Activated T-helper 1 cell treated with anti-CD3 and anti-CD28 coated beads, Interleukin-12 subunit alpha, Interleukin-12 subunit beta, Interleukin-2, Interleukin-4 antibody, amounts not matched to agents 30 ng/mL and 10 ng/mL and 1 ng/mL, durations not matched to agents 14 hours and 24 hours and 36 hours (primary cell): ENCODE results near the gene NRXN3. TPM values are rescaled to one million over a fixed set of nuclear protein-coding genes. Genes with fewer than 3 reads are reported as not detected.

Experiments used
- DNase-seq: peaks from one replicate; pipeline ENCODE4 v3.0.0; 2021; ENCODE audit warnings: low spot score
- H3K27ac Mint-ChIP-seq: one replicate; pipeline ENCODE4 v1.8.0; 2021; ENCODE audit warnings: mild to moderate bottlenecking, mixed read lengths
- H3K27me3 Mint-ChIP-seq: one replicate; pipeline ENCODE4 v1.8.0; 2022; ENCODE audit warnings: mild to moderate bottlenecking, moderate library complexity, mixed read lengths; ENCODE audit not compliant: insufficient read depth
- H3K36me3 Mint-ChIP-seq: one replicate; pipeline ENCODE4 v1.8.0; 2021; ENCODE audit warnings: low read depth, mixed read lengths
- H3K4me1 Mint-ChIP-seq: one replicate; pipeline ENCODE4 v1.8.0; 2021; ENCODE audit warnings: low read depth, mixed read lengths
- H3K4me3 Mint-ChIP-seq: one replicate; pipeline ENCODE4 v1.8.0; 2021; ENCODE audit warnings: mild to moderate bottlenecking, moderate library complexity, mixed read lengths
- H3K9me3 Mint-ChIP-seq: one replicate; pipeline ENCODE4 v1.8.0; 2021; ENCODE audit warnings: mixed read lengths
- intact Hi-C: fragments of 100-400 bp; cut with micrococcal nuclease; formaldehyde crosslinking; loops from one replicate; pipeline ENCODE4 v1.15.1; 2024
- total RNA-seq: library from RNA; stranded (reverse); gene quantifications from 2 replicates; pipeline ENCODE4 v1.2.3, GENCODE V29; 2022

The NRXN3 gene
- total RNA-seq, 1 donor from 2014 or later = not detected

- H3K9me3 Mint-ChIP-seq = no peaks in the 10 kb centered on the region
- no peak for DNase-seq
- intact Hi-C loops = no loop called here
- no peaks in the 10 kb centered on the region for H3K36me3 Mint-ChIP-seq
- H3K27ac Mint-ChIP-seq = no peak overlapping the region
- H3K4me3 Mint-ChIP-seq = no peak overlapping the region
- H3K27me3 Mint-ChIP-seq = no peaks in the 10 kb centered on the region
- H3K4me1 Mint-ChIP-seq = no peaks in the 10 kb centered on the region
Measured at GRCh38 chr14:78644824-78645559, 474.8 kb downstream of the NRXN3 start.

GRCh38 chr14:78652727-78653126 is 482.6 kb downstream of the NRXN3 start:
- Mint-ChIP-seq H3K27ac (no peak overlapping the region), H3K4me3 (no peak overlapping the region), H3K27me3 (no peaks in the 10 kb centered on the region), H3K36me3 (no peaks in the 10 kb centered on the region), H3K9me3 (no peaks in the 10 kb centered on the region), H3K4me1 (no peaks in the 10 kb centered on the region)
- intact Hi-C loops = no loop called here
- DNase-seq = no peak

- no peak for DNase-seq
- Mint-ChIP-seq H3K4me3 (no peak overlapping the region), H3K27ac (no peak overlapping the region), H3K9me3 (no peaks in the 10 kb centered on the region), H3K27me3 (no peaks in the 10 kb centered on the region), H3K36me3 (no peaks in the 10 kb centered on the region), H3K4me1 (no peaks in the 10 kb centered on the region)
- intact Hi-C loops = no loop called here
Measured at GRCh38 chr14:78653173-78653572, 483.0 kb downstream of the NRXN3 start.

- intact Hi-C loops = no loop called here
- H3K9me3 Mint-ChIP-seq = no peaks in the 10 kb centered on the region
- H3K4me1 Mint-ChIP-seq = no peaks in the 10 kb centered on the region
- no peaks in the 10 kb centered on the region for H3K36me3 Mint-ChIP-seq
- H3K27me3 Mint-ChIP-seq = no peaks in the 10 kb centered on the region
- H3K27ac Mint-ChIP-seq = no peak overlapping the region
- no peak for DNase-seq
- H3K4me3 Mint-ChIP-seq = no peak overlapping the region
Measured at GRCh38 chr14:78657451-78657850, 487.3 kb downstream of the NRXN3 start.

- DNase-seq = no peak
- peaks cover 2% of the 10 kb centered on the region for H3K27me3 Mint-ChIP-seq
- no peak overlapping the region for H3K27ac Mint-ChIP-seq
- no peak overlapping the region for H3K4me3 Mint-ChIP-seq
- no peaks in the 10 kb centered on the region for H3K4me1 Mint-ChIP-seq
- peaks cover under 1% of the 10 kb centered on the region for H3K9me3 Mint-ChIP-seq
- intact Hi-C loops = no loop called here
- H3K36me3 Mint-ChIP-seq = no peaks in the 10 kb centered on the region
Measured at GRCh38 chr14:78664841-78665240, 494.7 kb downstream of the NRXN3 start.

- no peaks in the 10 kb centered on the region for H3K36me3 Mint-ChIP-seq
- DNase-seq = no peak
- no peak overlapping the region for H3K27ac Mint-ChIP-seq
- peaks cover 2% of the 10 kb centered on the region for H3K27me3 Mint-ChIP-seq
- no peaks in the 10 kb centered on the region for H3K4me1 Mint-ChIP-seq
- H3K4me3 Mint-ChIP-seq = no peak overlapping the region
- peaks cover 3% of the 10 kb centered on the region for H3K9me3 Mint-ChIP-seq
- intact Hi-C loops = no loop called here
Measured at GRCh38 chr14:78666336-78667056, 496.3 kb downstream of the NRXN3 start.

- H3K4me3 Mint-ChIP-seq = no peak overlapping the region
- H3K4me1 Mint-ChIP-seq = no peaks in the 10 kb centered on the region
- peaks cover 2% of the 10 kb centered on the region for H3K27me3 Mint-ChIP-seq
- DNase-seq = no peak
- peaks cover 3% of the 10 kb centered on the region for H3K9me3 Mint-ChIP-seq
- intact Hi-C loops = no loop called here
- no peak overlapping the region for H3K27ac Mint-ChIP-seq
- no peaks in the 10 kb centered on the region for H3K36me3 Mint-ChIP-seq
Measured at GRCh38 chr14:78667141-78667540, 497.0 kb downstream of the NRXN3 start.

GRCh38 chr14:78673845-78674244 is 503.7 kb downstream of the NRXN3 start:
- no peaks in the 10 kb centered on the region for H3K4me1 Mint-ChIP-seq
- DNase-seq = no peak
- peaks cover 3% of the 10 kb centered on the region for H3K9me3 Mint-ChIP-seq
- intact Hi-C loops = no loop called here
- H3K27me3 Mint-ChIP-seq = no peaks in the 10 kb centered on the region
- H3K4me3 Mint-ChIP-seq = no peak overlapping the region
- H3K27ac Mint-ChIP-seq = no peak overlapping the region
- no peaks in the 10 kb centered on the region for H3K36me3 Mint-ChIP-seq

GRCh38 chr14:78674820-78675219 is 504.6 kb downstream of the NRXN3 start:
- H3K4me3 Mint-ChIP-seq = no peak overlapping the region
- H3K36me3 Mint-ChIP-seq = no peaks in the 10 kb centered on the region
- no peak for DNase-seq
- H3K4me1 Mint-ChIP-seq = no peaks in the 10 kb centered on the region
- intact Hi-C loops = no loop called here
- H3K9me3 Mint-ChIP-seq = peaks cover 3% of the 10 kb centered on the region
- no peak overlapping the region for H3K27ac Mint-ChIP-seq
- no peaks in the 10 kb centered on the region for H3K27me3 Mint-ChIP-seq

- H3K4me1 Mint-ChIP-seq = no peaks in the 10 kb centered on the region
- no peak for DNase-seq
- H3K9me3 Mint-ChIP-seq = no peaks in the 10 kb centered on the region
- intact Hi-C loops = no loop called here
- no peak overlapping the region for H3K4me3 Mint-ChIP-seq
- H3K27me3 Mint-ChIP-seq = no peaks in the 10 kb centered on the region
- H3K27ac Mint-ChIP-seq = no peak overlapping the region
- H3K36me3 Mint-ChIP-seq = no peaks in the 10 kb centered on the region
Measured at GRCh38 chr14:78683206-78683605, 513.0 kb downstream of the NRXN3 start.

- Mint-ChIP-seq H3K9me3 (no peaks in the 10 kb centered on the region), H3K4me3 (no peak overlapping the region), H3K27ac (no peak overlapping the region), H3K36me3 (no peaks in the 10 kb centered on the region), H3K27me3 (no peaks in the 10 kb centered on the region), H3K4me1 (no peaks in the 10 kb centered on the region)
- no peak for DNase-seq
- intact Hi-C loops = no loop called here
Measured at GRCh38 chr14:78683981-78684380, 513.8 kb downstream of the NRXN3 start.

GRCh38 chr14:78688503-78688902 is 518.3 kb downstream of the NRXN3 start:
- Mint-ChIP-seq H3K36me3 (no peaks in the 10 kb centered on the region), H3K27me3 (no peaks in the 10 kb centered on the region), H3K4me1 (peaks cover 7% of the 10 kb centered on the region), H3K4me3 (no peak overlapping the region), H3K27ac (no peak overlapping the region), H3K9me3 (no peaks in the 10 kb centered on the region)
- DNase-seq = no peak
- intact Hi-C loops = no loop called here

- Mint-ChIP-seq H3K4me1 (peaks cover 7% of the 10 kb centered on the region), H3K9me3 (no peaks in the 10 kb centered on the region)
- intact Hi-C loops = loop anchor here (10.0 kb wide), 1 partner anchor 96 kb away; no protein-coding TSS in a partner anchor
Measured at GRCh38 chr14:78690836-78691235, 520.7 kb downstream of the NRXN3 start.

More at GRCh38 chr14:78690836-78691235, 520.7 kb downstream of the NRXN3 start:
- DNase-seq = no peak
- Mint-ChIP-seq H3K27ac (no peak overlapping the region), H3K36me3 (no peaks in the 10 kb centered on the region), H3K4me3 (no peak overlapping the region), H3K27me3 (no peaks in the 10 kb centered on the region)
